NCI-H2107 (cell line): ENCODE data around the gene TXNDC5.

Experiments
- DNase-seq: peaks from one replicate; lab custom pipeline; 2025; lab: John Stamatoyannopoulos, UW

Gene TXNDC5

DNA sequence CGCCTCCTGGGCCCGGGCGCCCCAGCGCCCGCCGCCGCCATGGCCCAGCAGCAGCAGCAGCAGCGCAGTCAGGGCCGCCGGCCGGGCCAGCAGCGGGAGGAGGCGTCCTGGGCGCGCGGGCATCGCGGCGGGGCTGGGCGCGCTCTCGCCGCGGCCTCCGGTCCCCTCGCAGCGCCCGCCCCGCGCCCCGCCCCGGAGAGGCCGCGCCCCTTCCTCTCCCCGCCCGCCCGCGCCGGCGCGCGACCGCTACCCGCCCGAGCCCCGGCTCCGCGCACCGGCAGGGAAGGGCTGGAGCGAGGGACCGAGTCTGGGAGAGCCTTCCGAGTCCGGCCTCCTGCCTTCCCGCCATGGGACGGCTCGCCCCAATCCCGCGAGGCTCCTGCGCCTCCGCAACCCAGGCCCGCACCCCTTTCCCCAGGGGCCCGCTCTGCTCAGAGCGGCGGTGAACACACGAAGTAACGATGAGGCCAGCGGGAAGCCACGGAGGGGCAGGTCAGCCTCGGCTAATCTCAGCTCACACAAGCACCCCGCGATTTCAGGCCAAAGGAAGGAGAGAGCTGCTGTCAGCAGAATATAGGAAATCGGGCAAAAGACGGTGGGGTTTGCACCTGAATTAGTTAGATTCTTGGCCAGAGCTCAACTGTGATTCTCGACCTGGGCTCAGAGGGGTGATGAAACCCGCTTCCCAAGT, at the start of gene TXNDC5:
Gene TXNDC5, minus strand, starts transcription at position 135 of the 691 bp plus-strand sequence. Its CDS starts 12 bp downstream, at position 123.
- no peak for DNase-seq

DNA sequence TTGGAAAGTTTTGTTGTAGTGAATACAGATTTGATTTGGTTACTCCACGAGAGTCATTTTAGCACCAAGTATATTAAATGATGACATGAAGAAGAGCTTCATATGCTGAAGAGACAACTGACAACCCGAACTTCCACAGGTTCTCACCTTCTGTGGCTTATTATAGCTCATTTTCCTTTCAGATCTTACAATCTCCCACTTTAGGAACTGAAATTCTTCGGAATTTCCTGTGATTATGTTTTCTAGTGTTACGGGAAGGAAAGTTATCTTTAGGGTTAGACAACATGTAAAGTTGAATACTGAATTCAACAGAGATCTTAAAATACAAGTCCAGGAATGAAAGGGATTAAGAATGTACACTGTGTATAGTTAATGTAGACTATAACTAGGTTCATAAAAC, 49.6 kb upstream of the TXNDC5 start:
- no peak for DNase-seq

DNA sequence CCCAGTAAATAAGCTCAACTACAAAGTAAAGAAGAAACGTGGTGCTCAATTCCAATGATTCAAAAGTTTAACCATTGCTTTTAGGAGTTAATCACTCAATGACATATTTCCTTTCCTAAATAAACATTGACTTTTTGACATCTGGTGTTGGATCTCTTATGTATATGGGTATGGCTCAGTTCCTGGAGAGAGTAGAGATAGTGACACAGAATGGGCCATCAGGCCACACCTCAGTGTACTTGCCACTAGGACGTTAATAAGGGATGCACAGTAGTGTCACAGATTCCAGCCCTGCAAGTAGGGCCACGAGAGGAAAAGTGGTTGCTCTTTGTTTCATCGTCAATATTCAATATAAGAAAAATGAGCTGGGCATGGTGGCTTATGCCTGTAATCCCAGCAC, 48.9 kb upstream of the TXNDC5 start:
- DNase-seq, result no peak

DNA sequence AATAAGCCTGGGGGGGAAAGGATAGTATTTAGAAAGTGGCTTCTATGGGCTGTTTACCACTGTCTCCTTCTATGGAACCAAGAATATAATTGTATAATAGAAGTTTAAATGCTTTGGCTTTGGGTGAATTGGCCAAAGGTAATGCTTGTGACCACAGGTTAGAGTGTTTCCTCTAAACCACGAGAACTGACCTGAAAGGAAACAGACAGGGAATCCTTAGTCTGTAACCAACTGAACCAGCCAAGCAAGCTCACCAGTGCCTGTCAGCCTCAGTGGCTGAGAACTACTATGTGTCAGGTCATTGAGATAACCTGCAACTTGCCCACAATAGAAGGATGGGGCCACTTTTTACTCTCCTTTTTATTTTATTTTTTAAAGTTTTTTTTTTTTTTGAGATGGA, 47.9 kb upstream of the TXNDC5 start:
- DNase-seq, result no peak

DNA sequence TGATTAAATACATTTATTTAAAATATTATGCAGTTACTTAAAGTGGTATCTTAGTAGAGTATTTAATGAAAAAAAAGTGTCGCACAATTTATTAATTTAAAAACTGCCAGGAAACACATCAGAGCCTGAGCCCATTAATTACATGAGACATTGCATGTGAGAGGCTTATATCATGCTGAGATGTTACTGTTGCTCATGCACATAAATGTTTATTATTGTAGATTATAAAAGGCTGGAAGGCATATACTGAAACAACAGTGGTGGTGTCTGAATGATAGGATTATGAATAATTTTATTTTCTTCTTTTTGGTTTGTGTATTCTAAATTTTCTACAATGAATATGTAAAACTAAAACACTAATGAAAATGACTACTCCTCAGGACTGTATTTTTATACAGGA, 45.7 kb upstream of the TXNDC5 start:
- no peak for DNase-seq

DNA sequence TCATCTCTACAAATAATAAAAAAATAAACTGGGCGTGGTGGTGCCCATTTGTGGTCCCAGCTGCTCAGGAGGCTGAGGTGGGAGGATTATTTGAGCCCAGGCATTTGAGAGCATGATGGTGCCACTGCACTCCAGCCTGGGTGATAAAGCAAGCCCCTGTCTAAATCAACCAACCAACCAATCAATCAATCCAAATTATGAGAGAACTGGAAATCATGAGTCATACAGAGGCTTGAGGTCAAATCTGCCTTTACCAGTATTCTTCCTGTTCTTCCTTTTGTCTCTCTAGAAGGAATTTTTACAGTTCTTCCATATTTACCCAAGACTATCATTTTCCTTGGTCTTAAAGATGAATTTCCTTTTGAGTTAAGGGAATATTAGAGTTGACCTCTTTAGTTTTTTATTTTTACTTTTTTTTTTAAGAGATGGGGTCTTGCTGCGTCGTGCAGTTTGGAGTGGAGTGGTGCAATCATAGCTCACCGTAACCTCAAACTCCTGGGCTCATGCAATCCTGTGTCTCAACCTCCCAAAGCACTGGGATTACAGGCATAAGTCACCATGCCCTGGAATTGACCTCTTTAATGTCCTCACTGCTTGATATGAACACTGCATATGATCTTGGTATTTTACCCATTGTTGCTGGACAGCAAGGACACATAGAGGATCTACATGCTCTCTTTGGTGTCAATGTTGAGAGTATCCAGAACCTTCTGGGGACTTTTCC, 44.1 kb upstream of the TXNDC5 start:
- no peak for DNase-seq

DNA sequence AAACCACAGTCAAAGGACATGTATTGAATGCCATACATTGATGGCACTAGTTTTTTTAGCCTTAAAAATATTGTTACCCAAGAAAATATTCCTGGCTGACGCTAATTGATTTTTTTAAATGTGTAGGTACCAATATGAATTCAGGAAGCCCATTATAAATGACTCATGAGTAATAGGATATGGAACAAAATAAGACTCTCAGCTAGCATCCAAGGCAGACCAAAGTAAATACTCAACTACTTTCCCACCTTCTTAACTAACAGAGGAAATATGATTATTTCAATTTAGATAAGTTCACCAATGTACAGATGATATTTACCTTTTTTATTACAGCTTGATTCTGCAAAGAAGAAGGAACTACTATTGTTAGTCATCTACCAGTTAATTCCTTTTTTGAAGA, 43.2 kb upstream of the TXNDC5 start:
- DNase-seq, result no peak

DNA sequence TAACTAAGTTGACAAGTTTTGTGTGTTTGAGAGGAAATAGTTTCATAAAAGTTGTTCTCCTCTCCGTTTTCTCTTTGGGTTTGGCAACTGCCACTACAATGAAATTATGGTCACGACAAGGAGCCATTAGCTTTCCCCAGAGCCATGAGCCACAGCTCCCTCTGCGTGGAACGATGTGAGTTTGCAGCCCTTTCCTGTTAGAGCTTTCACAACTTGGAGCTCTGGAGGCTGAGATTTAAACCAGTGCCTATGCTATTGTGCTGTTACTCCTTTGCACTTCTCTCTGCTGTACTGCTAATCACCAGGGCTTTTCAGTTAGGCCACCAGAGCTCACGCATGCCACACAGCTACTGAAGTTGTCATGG, 29.3 kb upstream of the TXNDC5 start:
- no peak for DNase-seq

DNA sequence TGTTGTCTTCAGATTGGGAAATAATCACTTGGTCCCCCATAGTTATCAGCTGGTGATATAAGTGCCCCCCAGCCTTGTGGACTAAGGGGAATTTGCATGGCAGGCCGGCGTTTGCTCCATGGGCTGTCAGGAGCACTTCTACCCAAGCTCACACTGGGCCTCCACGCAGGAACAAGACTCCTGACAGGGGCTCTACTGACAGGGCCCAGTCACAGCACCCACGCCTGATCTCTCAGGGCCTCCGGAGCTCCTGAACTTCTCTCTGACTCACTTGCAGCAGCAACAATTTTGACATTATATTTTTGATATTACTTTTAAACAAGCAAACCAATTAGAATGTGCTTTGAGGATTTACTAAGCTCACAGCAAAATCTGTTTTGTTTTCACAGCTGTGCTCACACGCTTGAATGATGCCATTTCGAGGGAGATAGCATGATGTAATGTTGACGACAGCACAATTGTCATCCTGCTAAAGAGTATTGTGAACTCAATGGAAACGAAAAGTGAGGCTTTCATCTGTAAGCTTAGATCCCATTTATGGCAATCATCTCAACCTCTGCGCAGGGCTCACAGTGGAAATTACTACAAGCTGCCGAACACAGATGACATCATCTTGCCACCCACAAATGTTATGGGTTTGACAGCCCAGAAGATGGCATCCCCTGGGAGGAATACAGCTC, 28.7 kb upstream of the TXNDC5 start:
- DNase-seq, result no peak

DNA sequence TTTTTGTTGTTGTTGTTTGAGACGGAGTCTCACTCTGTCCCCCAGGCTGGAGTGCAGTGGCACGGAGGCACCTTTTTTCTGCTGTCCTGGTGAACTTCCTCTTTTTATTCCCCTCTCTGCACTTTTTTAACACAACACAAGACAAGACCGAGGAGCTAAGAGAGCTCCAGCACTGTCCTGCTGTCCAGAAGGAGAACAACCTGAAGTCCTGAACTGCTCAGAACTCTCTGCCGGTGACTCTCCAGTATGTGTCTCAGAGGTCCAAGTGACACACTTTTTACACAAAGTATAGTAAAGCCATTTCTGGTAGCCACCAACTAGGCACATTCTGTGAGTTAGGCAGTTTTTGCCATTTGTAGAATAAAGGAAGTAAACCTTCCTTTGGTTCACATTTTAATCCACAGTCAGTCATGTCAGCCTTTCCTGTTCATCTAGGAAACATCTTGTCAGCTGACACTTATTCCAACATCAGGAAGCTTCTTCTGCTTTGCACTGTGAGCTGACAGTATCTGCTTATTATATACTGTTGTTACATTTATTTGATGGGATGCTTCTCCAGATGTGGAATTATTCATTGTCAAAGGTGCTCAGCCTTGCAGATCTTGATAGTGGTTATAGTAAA, 28.1 kb upstream of the TXNDC5 start:
- DNase-seq, result no peak

DNA sequence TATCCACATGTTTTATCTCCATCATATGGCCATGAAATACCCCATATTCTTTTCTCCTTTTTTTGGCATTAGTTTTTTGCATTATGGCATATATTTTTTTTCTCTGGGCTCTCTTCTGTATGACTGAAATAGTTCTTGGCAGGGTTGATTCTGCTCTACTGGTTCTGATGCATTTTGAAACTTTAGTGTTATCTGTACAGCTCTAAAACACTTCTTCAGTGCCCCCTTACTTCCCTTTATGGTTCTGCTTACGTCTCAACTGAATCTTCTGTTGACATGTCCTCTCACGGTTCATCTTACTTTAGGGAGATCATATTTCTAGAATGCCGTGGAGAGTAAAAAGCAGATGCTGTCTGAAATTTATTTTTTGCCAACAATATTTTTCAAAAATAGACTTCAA, 23.2 kb upstream of the TXNDC5 start:
- DNase-seq, result no peak

DNA sequence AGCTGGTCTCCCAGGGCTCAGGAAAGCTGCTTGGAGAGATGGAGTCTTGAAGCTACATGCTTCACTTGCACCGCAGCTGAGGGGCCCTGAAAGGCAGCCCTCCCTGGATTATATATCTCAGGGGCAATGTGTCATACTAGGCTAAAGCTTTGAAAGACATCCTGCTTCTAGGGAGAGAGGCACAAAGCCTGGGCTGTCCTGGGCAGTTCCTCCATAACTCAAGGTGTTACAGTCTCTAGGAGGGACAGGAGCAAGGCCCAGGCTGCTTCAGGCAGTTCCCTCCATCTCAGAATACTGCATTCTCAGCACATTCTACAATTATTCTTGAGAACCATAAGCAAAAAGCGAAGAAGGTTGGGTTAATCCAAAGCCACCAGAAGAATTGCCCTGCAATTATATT, 22.0 kb upstream of the TXNDC5 start:
- no peak for DNase-seq

DNA sequence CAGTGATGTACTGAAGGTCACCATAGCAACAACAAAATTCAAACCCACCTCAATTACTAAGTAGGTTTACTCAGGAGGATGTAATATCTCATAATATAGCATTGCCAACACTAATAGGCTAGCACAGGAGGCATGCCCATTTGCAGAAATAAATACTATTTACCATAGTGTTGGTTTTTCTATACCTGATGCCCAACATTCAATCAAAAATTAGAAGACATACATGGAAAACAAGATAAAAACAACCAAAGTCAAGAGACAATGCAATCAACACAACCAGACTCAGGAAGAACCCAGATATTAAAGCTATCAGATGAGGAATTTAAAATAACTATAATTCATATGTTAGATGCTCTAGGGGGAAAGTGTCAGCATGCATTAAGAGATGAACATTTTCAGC, 14.3 kb upstream of the TXNDC5 start:
- DNase-seq, result no peak

DNA sequence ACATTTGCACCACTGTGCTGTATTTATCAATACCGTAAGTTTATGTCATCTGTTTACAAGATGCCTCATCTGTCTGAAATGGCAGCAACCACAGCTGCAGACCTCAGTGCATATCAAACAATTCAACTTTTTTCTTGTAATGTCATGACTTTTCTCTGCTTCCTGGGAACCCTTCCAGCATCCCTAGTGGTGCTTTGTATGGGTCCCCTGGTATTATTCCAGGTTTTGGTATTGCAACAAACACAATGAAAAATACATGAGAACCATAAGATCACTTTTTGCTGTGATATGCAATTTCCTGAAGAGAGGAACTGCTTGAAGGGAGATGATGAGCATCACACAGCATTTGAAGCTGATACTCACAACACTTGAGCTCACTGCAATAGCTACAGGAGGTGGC, 12.0 kb upstream of the TXNDC5 start:
- no peak for DNase-seq

DNA sequence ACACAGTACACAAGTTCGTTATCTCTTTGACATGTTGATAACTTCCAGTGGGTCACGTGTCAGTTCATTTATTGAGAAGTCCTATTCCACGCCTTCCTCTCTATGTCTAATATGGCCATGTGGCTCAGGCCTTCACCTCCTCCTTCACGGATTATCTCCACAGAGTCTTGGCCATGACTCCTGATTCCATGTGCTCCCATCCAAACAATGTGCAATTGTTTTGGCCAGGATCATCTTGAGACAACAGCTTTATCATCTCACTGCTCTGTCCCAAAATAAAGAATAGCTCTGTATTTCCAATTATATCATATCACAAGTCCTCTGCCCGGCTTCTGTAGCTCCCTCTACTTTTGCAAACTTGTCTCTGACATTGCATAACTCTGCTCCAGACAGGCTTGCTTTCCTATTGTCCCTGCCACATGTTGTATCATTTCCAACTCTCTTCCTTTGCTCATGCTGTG, 11.1 kb upstream of the TXNDC5 start:
- no peak for DNase-seq

DNA sequence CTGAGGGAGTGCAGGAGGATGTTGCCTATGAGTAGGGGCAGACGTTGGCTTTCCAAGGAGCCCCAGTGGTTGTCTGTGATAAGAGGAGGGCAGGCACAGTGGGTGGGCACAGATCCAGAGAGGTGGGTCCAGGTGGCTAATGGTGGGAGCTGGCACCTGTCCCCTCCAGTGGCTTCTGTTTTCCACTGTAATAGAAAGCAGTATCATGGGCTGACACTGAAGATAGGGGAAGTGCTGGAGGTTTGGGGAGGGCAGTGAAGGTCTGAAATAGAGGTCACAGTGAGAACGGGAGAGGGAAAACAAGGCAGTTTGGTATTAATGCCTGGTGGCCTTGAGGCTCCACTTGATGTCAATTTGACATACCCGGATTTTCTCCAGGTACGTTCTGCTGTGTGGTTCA, 10.5 kb upstream of the TXNDC5 start:
- no peak for DNase-seq

DNA sequence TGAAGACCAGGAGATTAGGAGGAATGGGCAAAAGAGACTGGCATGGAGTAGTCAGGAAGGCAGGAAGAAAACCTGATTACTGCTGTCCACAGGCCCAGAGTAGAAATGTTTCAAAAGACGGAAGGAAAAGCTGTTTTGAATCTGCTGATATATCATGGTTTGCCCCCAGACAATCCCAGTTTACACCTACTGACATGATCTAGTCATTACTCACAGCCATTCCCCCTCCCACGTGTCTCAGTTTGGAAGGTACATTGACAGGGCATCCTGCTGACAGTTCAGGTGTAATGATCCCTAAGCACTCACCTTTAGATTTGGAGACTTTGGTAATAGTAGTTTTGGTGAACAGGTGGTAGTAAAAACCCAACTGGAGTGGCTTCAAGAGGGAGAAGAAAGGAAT, 9.8 kb upstream of the TXNDC5 start:
- no peak for DNase-seq

DNA sequence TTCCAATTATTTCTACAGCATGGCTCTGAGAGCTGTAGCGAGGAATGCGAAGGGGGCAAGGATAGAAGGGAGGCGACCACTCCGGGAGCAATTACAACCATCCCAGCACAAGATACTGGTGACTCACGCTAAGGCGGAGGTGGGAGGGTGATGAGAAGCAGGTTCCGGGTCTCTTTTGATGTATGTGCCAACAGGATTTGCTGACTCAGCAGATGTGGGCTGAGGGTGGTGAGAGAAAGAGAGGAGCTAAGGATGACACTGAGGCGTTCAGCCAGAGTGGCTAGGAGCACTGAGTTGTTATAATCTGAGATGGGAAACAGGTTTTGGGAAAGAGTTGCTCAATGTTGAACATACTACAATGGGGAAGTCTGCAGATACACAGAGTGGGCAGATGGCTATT, 9.3 kb upstream of the TXNDC5 start:
- no peak for DNase-seq

DNA sequence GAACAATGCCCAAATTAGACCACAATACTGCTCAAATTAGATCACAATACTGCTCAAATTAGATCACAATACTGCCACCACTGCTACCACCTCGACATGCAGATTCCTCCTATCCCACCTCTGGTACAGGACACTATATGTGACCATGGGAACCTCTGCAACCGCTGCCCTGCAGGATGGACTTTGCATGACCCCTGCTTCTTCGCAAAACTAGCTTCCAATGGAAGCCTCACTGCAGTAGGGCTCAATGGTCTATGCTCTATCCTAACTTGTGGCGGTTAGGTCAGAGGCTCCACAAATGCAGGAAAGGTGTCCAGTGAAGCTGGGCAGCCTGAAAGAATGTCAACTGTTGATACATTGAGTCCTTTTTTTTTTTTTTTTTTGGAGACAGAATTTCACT, 7.8 kb upstream of the TXNDC5 start:
- DNase-seq, result no peak

DNA sequence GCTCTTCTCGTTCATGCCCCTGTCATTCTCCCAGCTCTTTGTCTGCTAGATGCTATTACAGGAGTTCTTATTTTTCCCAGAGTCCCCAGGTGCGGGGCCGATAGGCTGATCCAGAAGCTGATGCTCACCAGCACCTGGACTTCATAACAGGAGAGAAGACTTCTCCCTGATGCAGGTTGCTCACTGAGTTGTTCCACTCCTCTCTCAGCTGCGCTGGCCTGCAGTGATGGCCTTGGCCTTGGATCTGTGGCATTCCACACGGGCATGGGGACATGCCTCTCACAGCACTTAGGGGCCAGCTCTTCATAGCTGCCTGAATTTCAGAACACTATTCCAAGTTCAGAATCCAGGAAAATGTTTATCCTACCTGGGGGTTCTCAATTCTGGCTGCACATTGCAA, 7.1 kb upstream of the TXNDC5 start:
- DNase-seq, result no peak

DNA sequence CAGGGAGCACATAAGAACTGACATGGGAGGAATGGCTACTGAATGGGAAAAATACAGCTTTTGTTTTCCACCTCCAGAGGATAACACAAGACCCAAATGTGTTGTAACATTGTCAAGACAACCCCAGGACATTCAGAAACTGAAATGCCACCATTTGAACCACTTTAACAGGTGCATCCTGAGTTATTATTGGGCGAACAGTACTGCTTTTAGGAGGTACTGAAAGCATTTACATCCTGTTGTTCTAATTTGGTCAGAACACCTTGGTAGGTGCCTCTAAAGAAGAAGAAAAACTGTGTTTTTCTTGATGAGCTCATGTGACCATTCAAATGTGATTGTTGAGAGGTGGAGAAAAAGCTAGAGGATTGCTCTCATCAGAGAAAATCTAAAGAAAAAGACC, 6.4 kb upstream of the TXNDC5 start:
- DNase-seq, result no peak

DNA sequence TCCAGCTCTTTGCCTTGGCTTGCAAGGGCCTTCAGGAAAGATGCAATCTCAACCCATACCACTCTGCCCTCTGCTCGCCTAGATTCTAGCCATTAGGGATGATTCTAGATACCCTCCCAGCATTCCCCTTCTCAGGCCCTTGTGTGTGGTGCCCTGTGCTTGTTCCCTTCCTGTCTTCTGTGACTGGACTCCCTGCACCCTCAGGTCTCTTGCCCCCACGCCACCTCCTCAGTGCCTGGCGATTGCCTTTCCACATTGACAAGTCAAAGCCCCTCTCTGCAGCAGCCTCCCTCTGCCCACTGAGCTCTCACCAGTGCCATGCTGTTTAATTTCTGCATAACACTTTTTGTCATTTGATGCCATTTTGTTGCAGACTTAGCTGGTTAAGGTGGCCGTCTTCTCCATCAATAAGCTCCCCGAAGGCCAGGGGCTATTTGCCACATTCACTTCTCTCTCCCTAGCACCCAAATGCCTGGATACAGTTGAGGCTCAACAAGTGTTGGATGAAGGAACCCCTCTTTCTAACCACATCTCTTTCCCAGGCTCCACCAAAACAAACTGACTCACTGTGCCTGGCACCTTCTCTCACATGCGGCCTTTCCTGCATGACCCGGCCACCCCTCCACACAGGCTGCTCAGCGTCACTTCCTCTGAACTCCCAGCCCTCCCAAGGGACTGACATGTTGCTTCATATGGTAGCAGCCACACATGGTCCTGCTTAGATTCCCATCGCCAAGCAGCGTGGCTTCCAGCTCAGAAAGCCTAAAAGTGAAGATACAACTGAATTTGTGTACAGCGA, 4.6 kb upstream of the TXNDC5 start:
- DNase-seq, result no peak
